ENCODE measurements around the gene HEBP1.
"Not testable (repeated sequence)": the region's sequence is repeated elsewhere in the genome, so short reads cannot be mapped to it uniquely, and the experiment has no call there.

The HEBP1 gene

DNA sequence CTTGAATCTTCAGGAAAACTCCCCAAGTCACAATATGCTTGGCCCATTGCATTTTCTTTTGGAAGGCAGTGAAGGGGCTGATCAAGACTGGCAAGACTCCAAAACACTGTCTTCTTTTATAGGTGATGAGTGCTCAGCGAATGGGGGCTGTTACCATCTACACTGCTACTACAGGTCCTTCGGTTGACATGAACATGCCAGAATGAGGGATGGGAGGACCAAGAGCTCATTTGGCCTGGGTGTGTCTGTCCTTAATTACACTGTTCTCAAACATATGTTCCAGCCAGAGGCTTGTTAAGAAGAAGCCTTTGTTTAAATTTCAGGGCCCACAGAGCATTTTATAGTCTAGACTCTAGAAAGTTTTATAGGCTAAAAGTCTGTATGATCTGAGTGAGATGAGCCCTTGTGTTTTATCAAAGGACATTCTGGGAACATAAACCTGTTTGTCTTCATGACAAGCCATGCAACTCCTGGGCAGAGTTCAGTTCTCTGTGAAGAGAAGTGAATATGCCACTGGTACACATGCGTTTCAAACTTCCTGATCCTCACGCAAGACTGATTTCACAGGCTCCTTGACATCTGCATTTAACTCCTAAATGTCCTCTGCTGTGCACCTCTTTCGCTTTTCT, 39.4 kb upstream of the HEBP1 start:
- WGBS (ENCODE audit: extremely low coverage, insufficient coverage, insufficient read length) = no CpG with 5 or more reads among the region's 5 CpGs
- Histone ChIP-seq H2AFZ (ENCODE audit: insufficient read depth, low read length, poor library complexity) (no peak overlapping the region), H3K18ac (ENCODE audit: low read length) (no peak overlapping the region), H2BK120ac (ENCODE audit: insufficient read depth, low read length, poor library complexity) (no peak overlapping the region), H2BK5ac (ENCODE audit: low read depth, low read length, poor library complexity) (no peak overlapping the region), H3K79me1 (ENCODE audit: low read length) (no peaks in the 10 kb centered on the region), H3K23ac (ENCODE audit: low read length) (no peak overlapping the region), H4K12ac (ENCODE audit: low read depth, low read length) (no peak overlapping the region), H3K27me3 (ENCODE audit: insufficient read depth, low read length) (no peaks in the 10 kb centered on the region), H2BK12ac (ENCODE audit: low read length) (no peak overlapping the region), H4K8ac (ENCODE audit: low read depth, low read length) (no peak overlapping the region), H3K4me1 (ENCODE audit: control insufficient read depth in 1 of 2, insufficient read depth in 2 of 2, low read length in 2 of 2) (peaks cover 0 to 4% of the 10 kb centered on the region in 2 experiments), H3K36me3 (ENCODE audit: control insufficient read depth in 1 of 2, insufficient read depth in 2 of 2, low read length in 2 of 2) (no peaks in the 10 kb centered on the region), H3K9me3 (ENCODE audit: insufficient read depth, low read depth, low read length) (no peaks in the 10 kb centered on the region), H3K27ac (ENCODE audit: low read depth, low read length) (no peak overlapping the region), H3K4me3 (ENCODE audit: low read depth, low read length) (no peak overlapping the region), H3K14ac (ENCODE audit: low read length) (no peak overlapping the region), H2AK5ac (ENCODE audit: low read length) (no peak overlapping the region), H3K9ac (ENCODE audit: low read length) (no peak overlapping the region), H4K91ac (ENCODE audit: low read depth, low read length) (no peak overlapping the region), H3K4me2 (ENCODE audit: low read length) (no peak overlapping the region), H3K79me2 (ENCODE audit: control insufficient read depth, insufficient read depth, low read length, poor library complexity) (peaks cover 2% of the 10 kb centered on the region), H3K4ac (ENCODE audit: low read depth, low read length) (no peak overlapping the region)
- no peak for DNase-seq

DNA sequence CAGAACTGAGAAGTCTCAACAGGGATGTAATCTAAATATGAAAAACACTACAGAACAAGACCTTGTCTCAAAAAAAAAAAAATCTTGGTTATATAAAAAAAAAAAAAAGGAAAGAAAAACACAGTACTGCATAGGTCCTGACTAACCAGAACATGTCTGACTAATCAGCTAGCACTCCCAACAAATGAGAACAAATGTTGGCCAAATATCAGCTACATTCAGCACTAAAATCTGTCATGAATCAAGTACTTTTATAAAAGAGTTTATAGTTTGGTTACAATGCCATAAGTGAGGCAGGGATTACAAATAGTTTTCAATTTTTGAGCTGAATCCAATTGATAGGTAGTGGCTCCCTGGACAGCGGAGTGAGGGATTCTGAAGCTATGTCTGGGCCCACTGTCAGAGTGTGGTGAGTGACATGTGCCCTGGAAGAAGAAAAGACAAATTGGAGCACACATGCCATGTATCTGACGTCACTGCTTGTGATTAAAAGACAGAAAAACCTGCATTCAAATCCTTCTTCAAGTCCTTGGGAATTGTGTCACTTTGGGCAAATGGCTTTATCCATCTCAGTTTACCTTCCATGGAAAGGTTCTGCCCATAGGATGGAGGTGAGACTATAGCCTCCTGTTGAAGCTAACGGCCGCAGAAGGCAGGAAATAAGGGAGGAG, 38.6 kb upstream of the HEBP1 start:
- peaks cover 0 to 2% of the 10 kb centered on the region in 2 experiments for H3K4me1 ChIP-seq (ENCODE audit: control insufficient read depth in 1 of 2, insufficient read depth in 2 of 2, low read length in 2 of 2)
- no peak overlapping the region for H4K8ac ChIP-seq (ENCODE audit: low read depth, low read length)
- no peaks in the 10 kb centered on the region for H3K79me1 ChIP-seq (ENCODE audit: low read length)
- no peak for DNase-seq
- no peak overlapping the region for H2BK12ac ChIP-seq (ENCODE audit: low read length)
- no peak overlapping the region for H3K4ac ChIP-seq (ENCODE audit: low read depth, low read length)
- H2AFZ ChIP-seq (ENCODE audit: insufficient read depth, low read length, poor library complexity) = no peak overlapping the region
- no peak overlapping the region for H3K23ac ChIP-seq (ENCODE audit: low read length)
- no peak overlapping the region for H3K4me2 ChIP-seq (ENCODE audit: low read length)
- WGBS (ENCODE audit: extremely low coverage, insufficient coverage, insufficient read length) = no CpG with 5 or more reads among the region's 4 CpGs
- H3K14ac ChIP-seq (ENCODE audit: low read length) = no peak overlapping the region
- H3K9me3 ChIP-seq (ENCODE audit: insufficient read depth, low read depth, low read length) = no peaks in the 10 kb centered on the region
- H4K91ac ChIP-seq (ENCODE audit: low read depth, low read length) = no peak overlapping the region
- no peak overlapping the region for H2BK5ac ChIP-seq (ENCODE audit: low read depth, low read length, poor library complexity)
- no peaks in the 10 kb centered on the region for H3K27me3 ChIP-seq (ENCODE audit: insufficient read depth, low read length)
- H3K79me2 ChIP-seq (ENCODE audit: control insufficient read depth, insufficient read depth, low read length, poor library complexity) = no peaks in the 10 kb centered on the region
- no peak overlapping the region for H3K27ac ChIP-seq (ENCODE audit: low read depth, low read length)
- H3K9ac ChIP-seq (ENCODE audit: low read length) = no peak overlapping the region
- no peak overlapping the region for H3K18ac ChIP-seq (ENCODE audit: low read length)
- H2AK5ac ChIP-seq (ENCODE audit: low read length) = no peak overlapping the region
- H2BK120ac ChIP-seq (ENCODE audit: insufficient read depth, low read length, poor library complexity) = no peak overlapping the region
- no peak overlapping the region for H3K4me3 ChIP-seq (ENCODE audit: low read depth, low read length)
- H4K12ac ChIP-seq (ENCODE audit: low read depth, low read length) = no peak overlapping the region
- no peaks in the 10 kb centered on the region for H3K36me3 ChIP-seq (ENCODE audit: control insufficient read depth in 1 of 2, insufficient read depth in 2 of 2, low read length in 2 of 2)

DNA sequence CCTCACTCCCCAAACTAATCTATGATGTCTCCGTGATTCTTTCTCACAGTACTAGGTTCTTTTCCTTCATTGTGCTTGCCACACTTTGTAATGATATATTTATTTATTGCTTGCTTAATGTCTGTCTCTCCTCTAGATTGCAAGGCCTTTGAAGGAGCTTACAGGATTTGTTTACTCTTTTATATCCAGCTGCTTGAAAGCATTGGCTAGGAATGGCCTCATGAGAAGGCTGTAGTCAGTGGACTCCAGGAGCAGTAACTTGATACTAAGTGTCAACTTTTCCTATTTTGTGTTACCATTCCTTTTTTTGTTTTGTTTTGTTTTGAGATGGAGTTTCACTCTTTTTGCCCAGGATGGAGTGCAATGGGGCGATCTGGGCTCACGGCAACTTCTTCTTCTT, 36.8 kb upstream of the HEBP1 start:
- no peak overlapping the region for H2BK120ac ChIP-seq (ENCODE audit: insufficient read depth, low read length, poor library complexity)
- H3K4me2 ChIP-seq (ENCODE audit: low read length) = no peak overlapping the region
- H2BK5ac ChIP-seq (ENCODE audit: low read depth, low read length, poor library complexity) = no peak overlapping the region
- no peak overlapping the region for H3K23ac ChIP-seq (ENCODE audit: low read length)
- no peaks in the 10 kb centered on the region for H3K27me3 ChIP-seq (ENCODE audit: insufficient read depth, low read length)
- H3K27ac ChIP-seq (ENCODE audit: low read depth, low read length) = no peak overlapping the region
- no peak overlapping the region for H2AK5ac ChIP-seq (ENCODE audit: low read length)
- H3K4me3 ChIP-seq (ENCODE audit: low read depth, low read length) = no peak overlapping the region
- H2AFZ ChIP-seq (ENCODE audit: insufficient read depth, low read length, poor library complexity) = no peak overlapping the region
- H3K79me1 ChIP-seq (ENCODE audit: low read length) = no peaks in the 10 kb centered on the region
- no peaks in the 10 kb centered on the region for H3K79me2 ChIP-seq (ENCODE audit: control insufficient read depth, insufficient read depth, low read length, poor library complexity)
- H3K4me1 ChIP-seq (ENCODE audit: control insufficient read depth in 1 of 2, insufficient read depth in 2 of 2, low read length in 2 of 2) = peaks cover 0 to 2% of the 10 kb centered on the region in 2 experiments
- no peak overlapping the region for H4K8ac ChIP-seq (ENCODE audit: low read depth, low read length)
- WGBS (ENCODE audit: extremely low coverage, insufficient coverage, insufficient read length) = no CpG with 5 or more reads among the region's 3 CpGs
- no peak overlapping the region for H2BK12ac ChIP-seq (ENCODE audit: low read length)
- H3K14ac ChIP-seq (ENCODE audit: low read length) = no peak overlapping the region
- no peaks in the 10 kb centered on the region for H3K9me3 ChIP-seq (ENCODE audit: insufficient read depth, low read depth, low read length)
- H3K4ac ChIP-seq (ENCODE audit: low read depth, low read length) = no peak overlapping the region
- DNase-seq = no peak
- no peak overlapping the region for H3K9ac ChIP-seq (ENCODE audit: low read length)
- H4K12ac ChIP-seq (ENCODE audit: low read depth, low read length) = no peak overlapping the region
- no peaks in the 10 kb centered on the region for H3K36me3 ChIP-seq (ENCODE audit: control insufficient read depth in 1 of 2, insufficient read depth in 2 of 2, low read length in 2 of 2)
- no peak overlapping the region for H4K91ac ChIP-seq (ENCODE audit: low read depth, low read length)
- no peak overlapping the region for H3K18ac ChIP-seq (ENCODE audit: low read length)

DNA sequence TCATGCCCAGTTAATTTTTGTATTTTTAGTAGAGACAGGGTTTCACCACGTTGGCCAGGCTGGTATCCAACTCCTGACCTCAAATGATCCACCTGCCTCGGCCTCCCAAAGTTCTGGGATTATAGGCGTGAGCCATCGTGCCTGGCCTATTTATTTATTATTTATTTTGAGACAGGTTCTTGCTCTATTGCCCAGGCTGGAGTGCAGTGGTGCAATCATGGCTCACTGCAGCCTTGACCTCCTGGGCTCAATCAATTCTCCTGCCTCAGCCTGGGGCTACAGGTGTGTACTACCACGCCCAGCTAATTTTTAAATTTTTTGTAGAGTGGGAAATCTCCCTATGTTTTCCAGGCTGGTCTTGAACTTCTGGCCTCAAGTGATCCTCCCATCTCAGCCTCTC, 35.3 kb upstream of the HEBP1 start:
- not testable (repeated sequence) for H2BK12ac ChIP-seq (ENCODE audit: low read length); H3K18ac ChIP-seq (ENCODE audit: low read length); H3K14ac ChIP-seq (ENCODE audit: low read length); H3K27ac ChIP-seq (ENCODE audit: low read depth, low read length); H3K36me3 ChIP-seq (ENCODE audit: control insufficient read depth in 1 of 2, insufficient read depth in 2 of 2, low read length in 2 of 2); H4K8ac ChIP-seq (ENCODE audit: low read depth, low read length); H2AFZ ChIP-seq (ENCODE audit: insufficient read depth, low read length, poor library complexity); H3K23ac ChIP-seq (ENCODE audit: low read length); H3K4ac ChIP-seq (ENCODE audit: low read depth, low read length); H4K12ac ChIP-seq (ENCODE audit: low read depth, low read length); H3K79me1 ChIP-seq (ENCODE audit: low read length); H3K9me3 ChIP-seq (ENCODE audit: insufficient read depth, low read depth, low read length); H2AK5ac ChIP-seq (ENCODE audit: low read length); H2BK5ac ChIP-seq (ENCODE audit: low read depth, low read length, poor library complexity); H4K91ac ChIP-seq (ENCODE audit: low read depth, low read length); H3K4me1 ChIP-seq (ENCODE audit: control insufficient read depth in 1 of 2, insufficient read depth in 2 of 2, low read length in 2 of 2); H3K9ac ChIP-seq (ENCODE audit: low read length); H3K79me2 ChIP-seq (ENCODE audit: control insufficient read depth, insufficient read depth, low read length, poor library complexity); DNase-seq; H3K27me3 ChIP-seq (ENCODE audit: insufficient read depth, low read length); H3K4me2 ChIP-seq (ENCODE audit: low read length); H3K4me3 ChIP-seq (ENCODE audit: low read depth, low read length); H2BK120ac ChIP-seq (ENCODE audit: insufficient read depth, low read length, poor library complexity)
- no CpG with 5 or more reads among the region's 5 CpGs for WGBS (ENCODE audit: extremely low coverage, insufficient coverage, insufficient read length)
